IPS-18c (cell line): ENCODE measurements around the gene PTPRT.

Experiments
- H3K4me3 ChIP-seq: 2 replicates; pipeline ENCODE4 v1.7.0; 2013; ENCODE audit warnings: low read depth, mild to moderate bottlenecking, low read length, moderate library complexity; ENCODE audit not compliant: insufficient read depth
- H3K9me3 ChIP-seq: one replicate; pipeline ENCODE4 v1.6.1; 2013; ENCODE audit warnings: mild to moderate bottlenecking, low read length, moderate library complexity; ENCODE audit not compliant: control insufficient read depth, insufficient read depth

PTPRT gene

GRCh38 chr20:43155366-43156100 is 34.2 kb downstream of the PTPRT start:
- no peaks in the 10 kb centered on the region for H3K9me3 ChIP-seq

GRCh38 chr20:43151901-43152300 is 37.8 kb downstream of the PTPRT start:
- no peak overlapping the region for H3K4me3 ChIP-seq

More at GRCh38 chr20:43155366-43156100, 34.2 kb downstream of the PTPRT start:
- H3K4me3 ChIP-seq, result no peak overlapping the region

GRCh38 chr20:43151256-43151655 is 38.5 kb downstream of the PTPRT start:
- Histone ChIP-seq H3K4me3 (no peak overlapping the region), H3K9me3 (no peaks in the 10 kb centered on the region)

More at GRCh38 chr20:43151901-43152300, 37.8 kb downstream of the PTPRT start:
- H3K9me3 ChIP-seq, result no peaks in the 10 kb centered on the region

- no peak overlapping the region for H3K4me3 ChIP-seq
- H3K9me3 ChIP-seq, result peaks cover 2% of the 10 kb centered on the region
These were observed 49.0 kb downstream of the PTPRT start for GRCh38 chr20:43140726-43141125.

- no peak overlapping the region for H3K4me3 ChIP-seq
- H3K9me3 ChIP-seq, result peaks cover 2% of the 10 kb centered on the region
These were observed 51.5 kb downstream of the PTPRT start for GRCh38 chr20:43138061-43138770.

GRCh38 chr20:43137160-43137559 is 52.5 kb downstream of the PTPRT start:
- H3K9me3 ChIP-seq, result no peaks in the 10 kb centered on the region
- no peak overlapping the region for H3K4me3 ChIP-seq

GRCh38 chr20:43124241-43124640 is 65.5 kb downstream of the PTPRT start:
- Histone ChIP-seq H3K4me3 (no peak overlapping the region), H3K9me3 (no peaks in the 10 kb centered on the region)

GRCh38 chr20:43123180-43123579 is 66.5 kb downstream of the PTPRT start:
- Histone ChIP-seq H3K4me3 (no peak overlapping the region), H3K9me3 (no peaks in the 10 kb centered on the region)

- Histone ChIP-seq H3K9me3 (no peaks in the 10 kb centered on the region), H3K4me3 (no peak overlapping the region)
These were observed 70.0 kb downstream of the PTPRT start for GRCh38 chr20:43119720-43120119.

GRCh38 chr20:43102394-43102793 is 87.3 kb downstream of the PTPRT start:
- H3K9me3 ChIP-seq, result no peaks in the 10 kb centered on the region
- H3K4me3 ChIP-seq, result no peak overlapping the region

- H3K4me3 ChIP-seq, result no peak overlapping the region
- no peaks in the 10 kb centered on the region for H3K9me3 ChIP-seq
These were observed 92.8 kb downstream of the PTPRT start for GRCh38 chr20:43096931-43097260.

GRCh38 chr20:43096126-43096930 is 93.4 kb downstream of the PTPRT start:
- H3K9me3 ChIP-seq, result no peaks in the 10 kb centered on the region
- H3K4me3 ChIP-seq, result no peak overlapping the region; the same call in 1 of the 2 replicates

- Histone ChIP-seq H3K4me3 (no peak overlapping the region), H3K9me3 (no peaks in the 10 kb centered on the region)
These were observed 94.7 kb downstream of the PTPRT start for GRCh38 chr20:43095034-43095433.

- H3K9me3 ChIP-seq, result no peaks in the 10 kb centered on the region
- H3K4me3 ChIP-seq, result no peak overlapping the region
These were observed 97.2 kb downstream of the PTPRT start for GRCh38 chr20:43092386-43093088.

- H3K9me3 ChIP-seq, result peaks cover 3% of the 10 kb centered on the region
- H3K4me3 ChIP-seq, result no peak overlapping the region
These were observed 121.2 kb downstream of the PTPRT start for GRCh38 chr20:43068482-43068881.

GRCh38 chr20:43066125-43066524 is 123.6 kb downstream of the PTPRT start:
- H3K4me3 ChIP-seq, result no peak overlapping the region
- peaks cover 3% of the 10 kb centered on the region for H3K9me3 ChIP-seq

- peaks cover 3% of the 10 kb centered on the region for H3K9me3 ChIP-seq
- no peak overlapping the region for H3K4me3 ChIP-seq
These were observed 124.4 kb downstream of the PTPRT start for GRCh38 chr20:43065299-43065698.
